ENCODE measurements around the gene PIGW.
"Not testable (repeated sequence)": the region's sequence is repeated elsewhere in the genome, so short reads cannot be mapped to it uniquely, and the experiment has no call there.

PIGW gene

GRCh38 chr17:36501963-36502362 is 32.8 kb upstream of the PIGW start:
- DNase-seq (ENCODE audit: insufficient read length, low spot score) (no peak), FAIRE-seq (no peak)
- TF ChIP-seq CTCF (IDR thresholded peaks at IDR 0.05; ENCODE audit: insufficient read depth, missing control alignments): no peak

GRCh38 chr17:36503456-36504155 is 31.2 kb upstream of the PIGW start:
- DNase-seq (ENCODE audit: insufficient read length, low spot score): no peak
- FAIRE-seq: no peak
- no peak for TF ChIP-seq CTCF (IDR thresholded peaks at IDR 0.05; ENCODE audit: insufficient read depth, missing control alignments)

- FAIRE-seq (no peak), DNase-seq (ENCODE audit: insufficient read length, low spot score) (no peak)
- TF ChIP-seq CTCF (IDR thresholded peaks at IDR 0.05; ENCODE audit: insufficient read depth, missing control alignments): no peak
Measured at GRCh38 chr17:36504156-36504545, 30.6 kb upstream of the PIGW start.

GRCh38 chr17:36505171-36505570 is 29.6 kb upstream of the PIGW start:
- DNase-seq (ENCODE audit: insufficient read length, low spot score) (no peak), FAIRE-seq (no peak)
- TF ChIP-seq CTCF (IDR thresholded peaks at IDR 0.05; ENCODE audit: insufficient read depth, missing control alignments): no peak

- no peak for TF ChIP-seq CTCF (IDR thresholded peaks at IDR 0.05; ENCODE audit: insufficient read depth, missing control alignments)
- DNase-seq (ENCODE audit: insufficient read length, low spot score) (no peak), FAIRE-seq (no peak)
Measured at GRCh38 chr17:36506249-36506826, 28.4 kb upstream of the PIGW start.

GRCh38 chr17:36506831-36507230 is 28.0 kb upstream of the PIGW start:
- FAIRE-seq (no peak), DNase-seq (ENCODE audit: insufficient read length, low spot score) (no peak)
- no peak for TF ChIP-seq CTCF (IDR thresholded peaks at IDR 0.05; ENCODE audit: insufficient read depth, missing control alignments)

GRCh38 chr17:36507266-36507665 is 27.5 kb upstream of the PIGW start:
- FAIRE-seq (no peak), DNase-seq (ENCODE audit: insufficient read length, low spot score) (no peak)
- no peak for TF ChIP-seq CTCF (IDR thresholded peaks at IDR 0.05; ENCODE audit: insufficient read depth, missing control alignments)

GRCh38 chr17:36508439-36508838 is 26.3 kb upstream of the PIGW start:
- not testable (repeated sequence) for DNase-seq (ENCODE audit: insufficient read length, low spot score); FAIRE-seq

All from D721Med (cell line).